GM20000 (cell line): ENCODE results near the gene SMTNL2.
"Not testable (repeated sequence)": the region's sequence is repeated elsewhere in the genome, so short reads cannot be mapped to it uniquely, and the experiment has no call there.

Experiments used
- DNase-seq: peaks from one replicate; pipeline ENCODE4 v3.0.0; 2012; ENCODE audit warnings: low spot score
- TF ChIP-seq, protein P1 (sequence below): IDR thresholded peaks from 2 replicates; pipeline ENCODE4 v1.5.1; 2012; ENCODE audit warnings: mild to moderate bottlenecking, control low read depth; ENCODE audit errors: extremely low read depth, missing control alignments

SMTNL2 gene

DNA sequence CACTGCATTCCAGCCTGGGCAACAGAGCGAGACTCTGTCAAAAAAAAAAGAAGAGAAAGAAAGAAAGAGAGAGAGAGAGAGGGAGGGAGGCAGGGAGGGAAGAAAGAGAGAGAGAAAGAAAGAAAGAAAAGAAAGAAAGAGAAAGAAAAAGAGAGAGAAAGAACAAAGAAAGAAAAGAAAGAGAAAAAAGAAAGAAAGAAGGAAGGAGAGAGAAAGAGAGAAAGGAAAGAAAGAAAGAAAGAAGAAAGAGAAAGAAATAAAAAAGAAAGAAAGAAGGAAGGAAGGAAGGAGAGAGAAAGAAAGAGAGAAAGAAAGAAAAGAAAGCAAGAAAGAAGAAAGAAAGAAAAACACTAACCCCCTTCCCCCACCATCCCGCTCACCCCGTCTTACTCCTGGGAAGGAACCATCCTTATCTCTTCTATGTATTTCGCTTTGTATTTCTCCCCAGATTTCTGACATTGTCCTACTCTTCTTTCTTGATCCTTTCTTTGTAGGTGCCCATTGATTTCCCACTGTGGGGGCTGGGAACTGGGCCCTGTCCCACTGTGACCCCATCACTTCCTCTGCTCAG lies 36.3 kb downstream of the SMTNL2 start:
- no peak for DNase-seq
- TF ChIP-seq, protein P1, sequence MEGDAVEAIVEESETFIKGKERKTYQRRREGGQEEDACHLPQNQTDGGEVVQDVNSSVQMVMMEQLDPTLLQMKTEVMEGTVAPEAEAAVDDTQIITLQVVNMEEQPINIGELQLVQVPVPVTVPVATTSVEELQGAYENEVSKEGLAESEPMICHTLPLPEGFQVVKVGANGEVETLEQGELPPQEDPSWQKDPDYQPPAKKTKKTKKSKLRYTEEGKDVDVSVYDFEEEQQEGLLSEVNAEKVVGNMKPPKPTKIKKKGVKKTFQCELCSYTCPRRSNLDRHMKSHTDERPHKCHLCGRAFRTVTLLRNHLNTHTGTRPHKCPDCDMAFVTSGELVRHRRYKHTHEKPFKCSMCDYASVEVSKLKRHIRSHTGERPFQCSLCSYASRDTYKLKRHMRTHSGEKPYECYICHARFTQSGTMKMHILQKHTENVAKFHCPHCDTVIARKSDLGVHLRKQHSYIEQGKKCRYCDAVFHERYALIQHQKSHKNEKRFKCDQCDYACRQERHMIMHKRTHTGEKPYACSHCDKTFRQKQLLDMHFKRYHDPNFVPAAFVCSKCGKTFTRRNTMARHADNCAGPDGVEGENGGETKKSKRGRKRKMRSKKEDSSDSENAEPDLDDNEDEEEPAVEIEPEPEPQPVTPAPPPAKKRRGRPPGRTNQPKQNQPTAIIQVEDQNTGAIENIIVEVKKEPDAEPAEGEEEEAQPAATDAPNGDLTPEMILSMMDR, result no peak

DNA sequence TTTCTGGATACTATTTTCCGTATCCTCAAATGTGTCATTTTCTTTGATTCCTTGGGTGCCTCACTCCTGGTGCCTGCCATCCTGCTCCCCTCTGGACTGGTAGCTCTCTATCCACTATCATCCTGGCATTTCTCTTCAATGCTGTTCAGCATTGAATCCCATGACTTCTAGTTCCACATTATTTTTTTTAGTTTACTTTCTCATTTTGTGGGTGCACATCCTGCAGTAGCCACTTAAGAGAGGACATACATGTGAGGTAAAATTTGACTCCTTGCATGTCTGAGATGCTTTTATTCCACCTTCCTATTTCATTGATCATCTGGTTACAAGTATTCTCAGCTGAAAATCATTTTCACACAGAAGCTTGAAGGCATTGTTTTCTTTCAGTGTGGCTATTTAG lies 38.0 kb downstream of the SMTNL2 start:
- TF ChIP-seq, protein P1, result no peak
- no peak for DNase-seq

DNA sequence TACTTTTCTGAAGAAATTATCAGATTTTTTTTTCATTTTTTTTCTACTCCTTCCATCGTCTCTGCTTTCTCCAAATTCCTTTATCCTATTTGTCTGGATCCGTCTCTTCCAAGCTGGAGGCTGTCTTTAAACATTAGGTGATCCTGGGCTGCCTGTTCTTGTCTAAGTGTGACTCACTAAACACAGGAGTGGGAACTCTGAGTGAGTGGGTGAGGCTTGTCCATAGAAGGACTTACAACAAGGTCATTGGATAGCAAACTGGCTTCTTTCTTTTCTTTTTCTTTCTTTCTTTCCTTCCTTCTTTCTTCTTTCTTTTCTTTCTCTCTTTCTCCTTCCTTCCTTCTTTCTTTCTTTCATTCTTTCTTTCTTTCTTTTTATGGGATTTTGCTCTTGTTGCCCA lies 38.9 kb downstream of the SMTNL2 start:
- DNase-seq, result no peak
- TF ChIP-seq, protein P1, result no peak

DNA sequence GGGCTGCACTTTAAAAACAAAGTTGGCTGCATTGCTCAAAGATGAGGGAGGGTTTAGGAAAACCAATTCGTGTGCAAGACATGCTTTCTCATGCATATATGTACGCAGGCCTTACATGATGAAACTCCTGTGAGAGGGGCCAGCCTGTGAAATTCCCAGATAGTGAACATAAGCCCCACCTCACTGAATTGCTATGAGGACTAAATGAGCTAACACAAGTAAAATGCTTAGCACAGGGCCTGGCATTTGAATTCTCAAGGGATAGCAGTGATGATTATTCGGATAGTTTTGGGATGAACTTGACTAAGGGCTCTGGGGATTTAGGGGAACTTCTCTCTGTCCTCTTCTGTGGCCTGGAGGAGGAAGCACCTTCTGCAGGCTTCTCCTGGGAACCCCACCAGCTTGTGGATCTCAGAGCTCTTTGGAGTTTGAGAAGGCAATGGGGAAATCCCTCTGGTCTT lies 40.2 kb downstream of the SMTNL2 start:
- DNase-seq, result not testable (repeated sequence)

DNA sequence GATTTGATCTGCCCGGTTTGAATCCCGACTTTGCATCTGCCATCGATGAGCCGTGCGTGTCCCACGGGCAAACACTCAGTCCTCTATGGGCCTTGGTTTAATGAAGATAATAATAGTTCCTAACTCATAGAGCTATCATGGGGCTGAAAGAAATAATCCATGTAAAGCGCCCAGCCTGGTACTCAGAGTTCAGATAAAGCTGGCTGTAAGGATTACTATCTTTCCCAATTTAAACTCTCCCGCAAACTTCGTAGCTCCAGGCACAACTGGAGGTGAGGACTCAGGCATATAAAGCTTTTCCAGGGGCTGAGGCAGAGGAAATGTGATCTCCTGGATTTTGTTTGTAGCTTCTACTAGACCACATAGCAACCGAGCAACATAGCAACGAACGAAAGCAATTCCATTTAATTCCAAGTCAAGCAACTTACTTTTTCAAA lies 40.9 kb downstream of the SMTNL2 start:
- TF ChIP-seq, protein P1, result no peak
- no peak for DNase-seq

DNA sequence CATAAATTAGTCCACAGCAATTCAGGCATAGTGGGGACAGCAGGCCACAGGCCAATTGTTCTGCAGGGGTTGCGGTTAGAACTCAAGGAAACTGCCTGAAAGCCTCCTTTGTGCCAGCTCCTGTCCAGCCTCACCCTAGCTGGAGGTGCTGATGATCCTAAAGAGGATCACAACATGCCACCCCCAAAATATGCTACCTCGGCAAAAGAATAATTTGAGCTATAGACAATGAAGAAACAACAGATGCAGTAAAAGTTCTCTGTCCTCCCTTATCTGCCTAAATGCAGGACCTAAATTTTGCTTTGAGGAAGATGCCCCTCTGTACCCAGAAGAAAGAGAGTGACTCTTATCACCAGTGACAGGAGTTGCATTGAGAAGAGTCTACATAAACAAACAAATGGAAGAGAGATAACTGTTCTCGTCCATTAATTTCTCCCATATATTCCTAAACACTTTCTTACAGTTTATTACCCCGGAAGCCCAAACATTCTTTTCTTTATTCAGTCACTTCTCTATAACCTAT lies 42.5 kb downstream of the SMTNL2 start:
- no peak for DNase-seq

DNA sequence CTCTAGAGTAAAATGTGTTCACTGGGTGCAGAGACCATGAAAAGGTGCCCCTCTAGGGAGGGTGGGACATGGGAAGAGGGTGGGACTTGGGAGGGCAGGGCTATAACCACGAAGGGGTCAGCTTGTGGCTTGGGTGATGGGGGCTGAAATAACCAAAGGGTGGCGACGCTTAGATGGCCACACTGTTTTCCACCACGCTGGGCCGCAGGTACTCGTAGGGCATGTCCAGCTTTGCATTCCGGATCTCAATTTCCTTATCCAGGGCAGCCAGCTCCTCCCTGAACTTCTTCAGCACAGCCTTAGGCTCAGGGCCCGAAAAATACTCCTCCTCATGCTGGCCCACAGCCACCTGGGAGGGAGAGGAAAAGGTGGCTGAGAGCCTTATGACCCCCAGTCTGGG lies 47.1 kb downstream of the SMTNL2 start:
- TF ChIP-seq, protein P1, result no peak

More for the DNA sequence above, 42.5 kb downstream of the SMTNL2 start:
- TF ChIP-seq, protein P1, result no peak

More for the DNA sequence above, 47.1 kb downstream of the SMTNL2 start:
- no peak for DNase-seq
